SU-DHL-6 (cell line): Measurements from ENCODE around the gene ZFHX3.

Experiments used
- H2AFZ ChIP-seq: fragments of 200-600 bp; sonication (generic); 2 replicates; pipeline ENCODE4 v1.6.1; 2014; ENCODE audit warnings: low read depth, mild to moderate bottlenecking, moderate library complexity, mixed read lengths, antibody characterized with exemption, low read length; ENCODE audit not compliant: severe bottlenecking
- H3F3A ChIP-seq: fragments of 200-600 bp; shearing (Covaris generic); 2 replicates; pipeline ENCODE4 v1.6.0; 2016; ENCODE audit warnings: antibody characterized with exemption, mild to moderate bottlenecking; ENCODE audit not compliant: insufficient read depth
- H3K27ac ChIP-seq: fragments of 200-600 bp; sonication (generic); 2 replicates; pipeline ENCODE4 v1.5.1; 2016; ENCODE audit warnings: low read depth, mild to moderate bottlenecking, low read length, moderate library complexity, mixed read lengths
- H3K27me3 ChIP-seq: fragments of 200-600 bp; sonication (generic), shearing (Covaris generic); 2 replicates; pipeline ENCODE4 v1.6.0; 2014; ENCODE audit warnings: mild to moderate bottlenecking, low read length
- H3K36me3 ChIP-seq: fragments of 200-600 bp; sonication (generic); 2 replicates; pipeline ENCODE4 v1.6.1; 2014; ENCODE audit warnings: mild to moderate bottlenecking, low read length, mixed read lengths
- H3K4me2 ChIP-seq: fragments of 300-600, 200-600 bp; shearing (Covaris generic), sonication (generic); 2 replicates; pipeline ENCODE4 v1.6.0; 2014; ENCODE audit warnings: low read length, low read depth, mild to moderate bottlenecking; ENCODE audit not compliant: poor library complexity, severe bottlenecking
- H3K4me3 ChIP-seq: fragments of 200-600 bp; sonication (generic); 2 replicates; pipeline ENCODE4 v1.5.1; 2014; ENCODE audit warnings: antibody characterized with exemption, low read length, mild to moderate bottlenecking, mixed read lengths; ENCODE audit not compliant: insufficient read depth, poor library complexity, severe bottlenecking
- H3K79me2 ChIP-seq: fragments of 200-600 bp; sonication (generic); 2 replicates; pipeline ENCODE4 v1.6.1; 2014; ENCODE audit warnings: mild to moderate bottlenecking, low read length, moderate library complexity; ENCODE audit not compliant: insufficient read depth
- H3K9ac ChIP-seq: fragments of 200-600 bp; sonication (generic); 2 replicates; pipeline ENCODE4 v1.7.0; 2014; ENCODE audit warnings: mild to moderate bottlenecking, low read length
- H3K9me2 ChIP-seq: fragments of 200-600 bp; sonication (generic); replicated peaks from 2 replicates; pipeline ENCODE4 v1.6.1; 2014; ENCODE audit warnings: low read length; ENCODE audit not compliant: insufficient read depth
- H3K9me3 ChIP-seq: fragments of 200-600 bp; sonication (generic); 2 replicates; pipeline ENCODE4 v1.6.1; 2014; ENCODE audit warnings: low read length, mixed read lengths; ENCODE audit not compliant: insufficient read depth
- H4K20me1 ChIP-seq: fragments of 200-600 bp; sonication (generic); 2 replicates; pipeline ENCODE4 v1.6.1; 2014; ENCODE audit warnings: low read depth, mild to moderate bottlenecking, antibody characterized with exemption, low read length, moderate library complexity, mixed read lengths
- CTCF ChIP-seq: fragments of 200-600 bp; sonication (generic); IDR thresholded peaks from one replicate; pipeline ENCODE4 v1.5.1; 2017; ENCODE audit warnings: antibody characterized with exemption, mild to moderate bottlenecking, low read length, moderate library complexity; ENCODE audit not compliant: insufficient read depth, poor library complexity, severe bottlenecking
- EZH2phosphoT487 ChIP-seq: fragments of 200-600 bp; sonication (generic), shearing (Covaris generic); conservative IDR thresholded peaks from 2 replicates; pipeline ENCODE4 v1.6.1; 2018; ENCODE audit warnings: mild to moderate bottlenecking, antibody characterized with exemption, low read length, moderate library complexity, mixed read lengths

The ZFHX3 gene

GRCh38 chr16:72829846-72830775 lies 217.8 kb downstream of the ZFHX3 start:
- Histone ChIP-seq H3F3A (no peaks in the 10 kb centered on the region), H3K9me2 (no peaks in the 10 kb centered on the region), H3K4me2 (no peak overlapping the region), H3K79me2 (no peaks in the 10 kb centered on the region), H2AFZ (no peak overlapping the region), H3K27ac (no peak overlapping the region), H4K20me1 (no peaks in the 10 kb centered on the region; the same call in 1 of the 2 replicates), H3K9me3 (no peaks in the 10 kb centered on the region), H3K36me3 (no peaks in the 10 kb centered on the region), H3K4me3 (no peak overlapping the region), H3K27me3 (no peaks in the 10 kb centered on the region), H3K9ac (no peak overlapping the region)
- TF ChIP-seq EZH2phosphoT487 (no peak), CTCF (no peak)

- H3K9ac ChIP-seq = no peak overlapping the region
- no peak for TF ChIP-seq CTCF
- no peak for TF ChIP-seq EZH2phosphoT487
- no peaks in the 10 kb centered on the region for H3K9me3 ChIP-seq
- H3K4me2 ChIP-seq = no peak overlapping the region
- H3K79me2 ChIP-seq = no peaks in the 10 kb centered on the region
- no peak overlapping the region for H3K27ac ChIP-seq
- H3K27me3 ChIP-seq = no peaks in the 10 kb centered on the region
- H4K20me1 ChIP-seq = no peaks in the 10 kb centered on the region; the same call in 1 of the 2 replicates
- H3K36me3 ChIP-seq = no peaks in the 10 kb centered on the region
- no peak overlapping the region for H3K4me3 ChIP-seq
- no peaks in the 10 kb centered on the region for H3K9me2 ChIP-seq
- H2AFZ ChIP-seq = no peak overlapping the region
- H3F3A ChIP-seq = no peaks in the 10 kb centered on the region
These were observed 220.1 kb downstream of the ZFHX3 start for GRCh38 chr16:72827866-72828265.

- Histone ChIP-seq H3K9ac (no peak overlapping the region), H3K9me3 (no peaks in the 10 kb centered on the region), H3F3A (no peaks in the 10 kb centered on the region), H3K4me2 (no peak overlapping the region), H3K27ac (no peak overlapping the region), H3K79me2 (no peaks in the 10 kb centered on the region), H3K36me3 (no peaks in the 10 kb centered on the region), H3K9me2 (no peaks in the 10 kb centered on the region), H2AFZ (no peak overlapping the region), H4K20me1 (no peaks in the 10 kb centered on the region; the same call in 1 of the 2 replicates), H3K27me3 (no peaks in the 10 kb centered on the region), H3K4me3 (no peak overlapping the region)
- no peak for TF ChIP-seq EZH2phosphoT487
- no peak for TF ChIP-seq CTCF
These were observed 221.9 kb downstream of the ZFHX3 start for GRCh38 chr16:72825912-72826621.
